HepG2 (cell line): ENCODE data around the gene ADGRG6. TPM values are rescaled to one million over a fixed set of nuclear protein-coding genes. Genes with fewer than 3 reads are reported as not detected.

Experiments
- BORCS8-MEF2B ChIP-seq: sonication (generic); formaldehyde crosslinking; IDR thresholded peaks from 2 replicates; pipeline ENCODE4 v1.8.0; 2022; ENCODE audit warnings: mild to moderate bottlenecking, missing genetic modification reagents
- FOXP4 ChIP-seq: sonication (generic); formaldehyde crosslinking; IDR thresholded peaks from 2 replicates; pipeline ENCODE4 v1.4.0; 2020; ENCODE audit warnings: missing genetic modification reagents
- HNF1A ChIP-seq, 2 experiments: sonication (generic) in 1 of 2; formaldehyde crosslinking in 1 of 2; IDR thresholded peaks; 2 replicates each; pipeline versions ENCODE4 v1.4.0 to v1.6.1; 2016 to 2020; ENCODE audit warnings: borderline replicate concordance in 1 of 2, low read depth in 1 of 2, mild to moderate bottlenecking in 1 of 2, missing genetic modification reagents in 1 of 2
- HOMEZ ChIP-seq: IDR thresholded peaks from 2 replicates; pipeline ENCODE4 v1.6.1; 2016; ENCODE audit warnings: low read depth
- RCOR2 ChIP-seq: IDR thresholded peaks from 2 replicates; pipeline ENCODE4 v1.6.1; 2016; ENCODE audit warnings: missing biosample characterization, missing genetic modification reagents
- RORA ChIP-seq: sonication (generic); formaldehyde crosslinking; IDR thresholded peaks from 2 replicates; pipeline ENCODE4 v1.5.0; 2020; ENCODE audit warnings: mild to moderate bottlenecking, missing genetic modification reagents, moderate library complexity
- SIX1 ChIP-seq: sonication (generic); formaldehyde crosslinking; IDR thresholded peaks from 2 replicates; pipeline ENCODE4 v1.4.0; 2020; ENCODE audit warnings: missing genetic modification reagents, borderline replicate concordance
- THAP11 ChIP-seq: IDR thresholded peaks from 2 replicates; pipeline ENCODE4 v1.6.1; 2016; ENCODE audit warnings: missing biosample characterization, missing genetic modification reagents
- ZBED4 ChIP-seq: sonication (generic); formaldehyde crosslinking; IDR thresholded peaks from 2 replicates; pipeline ENCODE4 v1.4.0; 2020; ENCODE audit warnings: missing genetic modification reagents, borderline replicate concordance
- ZC3H4 ChIP-seq: sonication (generic); formaldehyde crosslinking; IDR thresholded peaks from 2 replicates; pipeline ENCODE4 v1.4.0; 2020; ENCODE audit warnings: missing genetic modification reagents, borderline replicate concordance
- ZFP36L2 ChIP-seq: sonication (generic); formaldehyde crosslinking; IDR thresholded peaks from 2 replicates; pipeline ENCODE4 v1.4.0; 2020; ENCODE audit warnings: missing genetic modification reagents
- ZNF143 ChIP-seq: sonication (generic); formaldehyde crosslinking; IDR thresholded peaks from 2 replicates; pipeline ENCODE4 v1.4.0; 2020; ENCODE audit warnings: missing genetic modification reagents
- ZNF530 ChIP-seq: sonication (generic); formaldehyde crosslinking; IDR thresholded peaks from 2 replicates; pipeline ENCODE4 v1.5.0; 2020; ENCODE audit warnings: low read depth, mild to moderate bottlenecking, missing genetic modification reagents
- polyA plus RNA-seq, 8 experiments: library from polyadenylated mRNA; depleted of rRNA in 3 of 8; stranded (reverse) in 7 of 8; unstranded in 1 of 8; fragments of >200 nt; fragmentation: Illumina TruSeq in 4 of 8; extraction: Trizol in 4 of 8; gene quantifications; 2 replicates each; pipeline versions ENCODE4 v1.2.1 to v1.2.3, GENCODE V29; 2011 to 2016; ENCODE audit warnings: low read depth in 4 of 8, missing spikeins in 1 of 8, mixed read lengths in 1 of 8; ENCODE audit not compliant: insufficient read depth in 1 of 8
- total RNA-seq, 5 experiments: library from RNA; depleted of rRNA; stranded (reverse); fragments of >200 nt; fragmentation: Illumina TruSeq; extraction: Trizol; gene quantifications; 2 replicates each; pipeline ENCODE4 v1.2.3, GENCODE V29; 2016; ENCODE audit warnings: low read depth in 1 of 5

The ADGRG6 gene
- total and polyA plus RNA-seq, 2 of the 13 experiments (the other 11 are each of a cell fraction or from before 2014, with no cell fraction given): 129 to 249 TPM

- TF ChIP-seq RCOR2 (CRISPR knock-in tag): peak; percentile 59
- TF ChIP-seq RORA (CRISPR knock-in tag): no peak
- no peak for TF ChIP-seq BORCS8-MEF2B (CRISPR knock-in tag)
- TF ChIP-seq ZC3H4 (CRISPR knock-in tag): no peak
- TF ChIP-seq HOMEZ (CRISPR knock-in tag): peak; percentile 65; the same call in 1 of the 2 replicates
- TF ChIP-seq ZBED4 (CRISPR knock-in tag): peak; percentile 57; the same call in 1 of the 2 replicates
- TF ChIP-seq SIX1 (CRISPR knock-in tag): peak; percentile 99
- no peak for TF ChIP-seq ZNF530 (CRISPR knock-in tag)
- peak; percentile 58; the same call in 1 of the 2 replicates for TF ChIP-seq THAP11 (CRISPR knock-in tag)
- TF ChIP-seq FOXP4 (CRISPR knock-in tag): peak; percentile 42; the same call in 1 of the 2 replicates
- no peak; the same call in 1 of the 2 replicates for TF ChIP-seq HNF1A (IDR thresholded peaks at IDR 0.05; ENCODE audit: low read depth)
- TF ChIP-seq HNF1A (CRISPR knock-in tag; IDR thresholded peaks at IDR 0.05; ENCODE audit: borderline replicate concordance): peak; percentile 29; the same call in 1 of the 2 replicates
- no peak for TF ChIP-seq ZNF143 (CRISPR knock-in tag)
- TF ChIP-seq ZFP36L2 (CRISPR knock-in tag): no peak
Measured at GRCh38 chr6:142279350-142280180, 22.2 kb upstream of the ADGRG6 start (continued).
